K562 (cell line): ENCODE measurements around the gene TNPO2. TPM values are rescaled to one million over a fixed set of nuclear protein-coding genes. Genes with fewer than 3 reads are reported as not detected.

ENCODE experiments used
- ATAC-seq: fragments of 200-7000 bp; cut with Tn5 transposase; 3 replicates; pipeline ENCODE4 v1.9.1; 2020; ENCODE audit warnings: moderate library complexity
- BruUV-seq: library from RNA; stranded (reverse); fragments of 400-500 nt; replicated peaks from 2 replicates; lab custom pipeline; 2021; lab: Mats Ljungman, UMichigan
- CTCF ChIA-PET: fragments of 300-600 bp; formaldehyde crosslinking; extraction: SDS; loops from one replicate; lab custom pipeline; 2021; ENCODE audit warnings: low intra/inter-chr PET ratio; lab: Yijun Ruan, JAX
- POLR2A ChIA-PET: fragments of 300-600, 350-650 bp; sonication (Branson Sonifier 250); formaldehyde crosslinking; extraction: SDS; loops from one replicate; lab custom pipeline; 2021; ENCODE audit warnings: antibody characterized with exemption, inconsistent platforms; lab: Yijun Ruan, JAX
- DNase-seq, 4 experiments: peaks; one replicate each; pipeline versions ENCODE4 v3.0.0 to v3.0.0-alpha.2; 2011 to 2018; ENCODE audit warnings: low spot score in 3 of 4, mixed read lengths in 3 of 4; ENCODE audit errors: extremely low read depth in 1 of 4
- FAIRE-seq: peaks from 2 replicates; lab custom pipeline; 2011; peaks lifted over from hg19 to GRCh38; lab: Jason Lieb, UNC
- H2AFZ ChIP-seq: 2 replicates; pipeline ENCODE4 v1.6.0; 2011; ENCODE audit warnings: low read depth, low read length, control low read depth, inconsistent platforms
- H3K27ac ChIP-seq: fragments of 200-600 bp; 3 replicates; pipeline ENCODE4 v1.8.0; 2011; ENCODE audit warnings: low read depth, mild to moderate bottlenecking, control low read depth, inconsistent platforms, low read length, moderate library complexity, mixed read lengths; ENCODE audit errors: extremely low read depth
- H3K27me3 ChIP-seq, 2 experiments: fragments of 300-600 bp in 1 of 2; 2 replicates in 1 of 2; 3 replicates in 1 of 2; pipeline versions ENCODE4 v1.6.0 to v1.8.0; 2011; ENCODE audit warnings: inconsistent platforms in 2 of 2, low read length in 2 of 2, mild to moderate bottlenecking in 1 of 2, mixed read lengths in 1 of 2, moderate library complexity in 1 of 2; ENCODE audit not compliant: control insufficient read depth in 2 of 2, insufficient read depth in 2 of 2
- H3K36me3 ChIP-seq: fragments of 300-600 bp; 3 replicates; pipeline ENCODE4 v1.8.0; 2011; ENCODE audit warnings: mild to moderate bottlenecking, low read length, inconsistent platforms; ENCODE audit not compliant: control insufficient read depth, insufficient read depth
- H3K4me1 ChIP-seq, 2 experiments: fragments of 200-600 bp in 1 of 2; replicated peaks in 1 of 2; 2 replicates in 1 of 2; 3 replicates in 1 of 2; pipeline versions ENCODE4 v1.5.1 to v1.8.0; 2011; ENCODE audit warnings: inconsistent platforms in 2 of 2, low read length in 2 of 2, mild to moderate bottlenecking in 1 of 2, mixed read lengths in 1 of 2, moderate library complexity in 1 of 2; ENCODE audit not compliant: control insufficient read depth in 2 of 2, insufficient read depth in 2 of 2
- H3K4me2 ChIP-seq: 2 replicates; pipeline ENCODE4 v1.6.1; 2011; ENCODE audit warnings: low read length, control low read depth, inconsistent platforms, mixed read lengths; ENCODE audit not compliant: insufficient read depth
- H3K4me3 ChIP-seq: fragments of 200-600 bp; sonication (generic), shearing (Covaris generic); 2 replicates; pipeline ENCODE4 v1.5.1; 2016; ENCODE audit warnings: control low read depth, inconsistent platforms
- H3K79me2 ChIP-seq: fragments of 200-600 bp; 3 replicates; pipeline ENCODE4 v1.8.0; 2011; ENCODE audit warnings: low read length, inconsistent platforms; ENCODE audit not compliant: control insufficient read depth, insufficient read depth
- H3K9ac ChIP-seq, 2 experiments: 2 replicates each; pipeline versions ENCODE4 v1.6.0 to v1.6.1; 2011; ENCODE audit warnings: low read depth in 2 of 2, low read length in 2 of 2, control low read depth in 1 of 2, inconsistent platforms in 1 of 2, mild to moderate bottlenecking in 1 of 2, mixed read lengths in 1 of 2; ENCODE audit not compliant: insufficient read depth in 1 of 2
- H3K9me1 ChIP-seq: one replicate; pipeline ENCODE4 v1.6.0; 2011; ENCODE audit warnings: inconsistent platforms, mild to moderate bottlenecking, low read length, moderate library complexity; ENCODE audit not compliant: control insufficient read depth, insufficient read depth
- H3K9me3 ChIP-seq: replicated peaks from 2 replicates; pipeline ENCODE4 v1.5.1; 2011; ENCODE audit warnings: low read depth, low read length, inconsistent platforms; ENCODE audit not compliant: control insufficient read depth, insufficient read depth
- H4K20me1 ChIP-seq: replicated peaks from 2 replicates; pipeline ENCODE4 v1.6.1; 2011; ENCODE audit warnings: low read length, inconsistent platforms, mixed read lengths; ENCODE audit not compliant: control insufficient read depth, insufficient read depth
- BDP1 ChIP-seq: IDR thresholded peaks from 3 replicates; pipeline ENCODE4 v1.6.1; 2011; ENCODE audit not compliant: insufficient read length, insufficient read depth
- CEBPB ChIP-seq: fragments of 450-650 bp; IDR thresholded peaks from 2 replicates; pipeline ENCODE4 v1.6.1; 2016; ENCODE audit warnings: missing genetic modification characterization, missing compliant biosample characterization
- CXXC5 ChIP-seq: fragments of 250-450 bp; sonication (Bioruptor Pico); IDR thresholded peaks from 2 replicates; pipeline ENCODE4 v1.8.0; 2022; ENCODE audit warnings: inconsistent platforms, mild to moderate bottlenecking, moderate library complexity
- DDX20 ChIP-seq: fragments of 450-650 bp; IDR thresholded peaks from 2 replicates; pipeline ENCODE4 v1.6.1; 2016; ENCODE audit warnings: missing genetic modification characterization, low read depth, mild to moderate bottlenecking, missing compliant biosample characterization, moderate library complexity
- ETV1 ChIP-seq: fragments of 450-650 bp; conservative IDR thresholded peaks from 2 replicates; pipeline ENCODE4 v1.6.1; 2016; ENCODE audit warnings: missing genetic modification characterization, control low read depth, low read depth, missing compliant biosample characterization
- HMG20B ChIP-seq: fragments of 250-450 bp; sonication (Bioruptor Pico); IDR thresholded peaks from 2 replicates; pipeline ENCODE4 v1.5.0; 2021; ENCODE audit warnings: mild to moderate bottlenecking
- MAFF ChIP-seq: IDR thresholded peaks from 2 replicates; pipeline ENCODE4 v1.6.1; 2012; ENCODE audit warnings: low read length, improper control_type of control experiment
- MCM5 ChIP-seq: fragments of 450-650 bp; IDR thresholded peaks from 2 replicates; pipeline ENCODE4 v1.6.1; 2016; ENCODE audit warnings: low read depth
- NCOA1 ChIP-seq: fragments of 450-650 bp; IDR thresholded peaks from 2 replicates; pipeline ENCODE4 v1.6.1; 2016; ENCODE audit warnings: low read depth
- PCBP2 ChIP-seq: fragments of 200-400 bp; formaldehyde crosslinking; IDR thresholded peaks from 2 replicates; pipeline ENCODE4 v1.6.1; 2018; ENCODE audit warnings: low read length, low read depth, mild to moderate bottlenecking, moderate library complexity; ENCODE audit not compliant: poor library complexity, severe bottlenecking
- POLR2AphosphoS2 ChIP-seq: IDR thresholded peaks from 2 replicates; pipeline ENCODE4 v1.6.1; 2012; ENCODE audit warnings: low read length, improper control_type of control experiment
- PRMT5 ChIP-seq: sonication (generic); formaldehyde crosslinking; IDR thresholded peaks from 2 replicates; pipeline ENCODE4 v1.5.0; 2020; ENCODE audit warnings: missing genetic modification reagents
- SP1 ChIP-seq: sonication (generic); formaldehyde crosslinking; IDR thresholded peaks from 2 replicates; pipeline ENCODE4 v1.8.1; 2022; ENCODE audit warnings: mild to moderate bottlenecking, missing genetic modification reagents
- TAL1 ChIP-seq: fragments of 450-650 bp; IDR thresholded peaks from 2 replicates; pipeline ENCODE4 v1.6.1; 2016; ENCODE audit warnings: mild to moderate bottlenecking
- TRIM25 ChIP-seq: fragments of 450-650 bp; IDR thresholded peaks from 2 replicates; pipeline ENCODE4 v1.7.0; 2016; ENCODE audit warnings: borderline replicate concordance
- ZBTB1 ChIP-seq: sonication (generic); formaldehyde crosslinking; IDR thresholded peaks from 2 replicates; pipeline ENCODE4 v1.8.1; 2023; ENCODE audit warnings: missing genetic modification reagents, low read depth, mild to moderate bottlenecking, borderline replicate concordance
- ZNF384 ChIP-seq: IDR thresholded peaks from 2 replicates; pipeline ENCODE4 v1.6.1; 2012; ENCODE audit warnings: low read depth, low read length, improper control_type of control experiment
- ZNF512 ChIP-seq: IDR thresholded peaks from 2 replicates; pipeline ENCODE4 v1.6.1; 2016; ENCODE audit warnings: missing genetic modification characterization, missing compliant biosample characterization
- ZNF707 ChIP-seq: fragments of 250-450 bp; sonication (Bioruptor Pico); conservative IDR thresholded peaks from 2 replicates; pipeline ENCODE4 v1.8.0; 2022; ENCODE audit warnings: inconsistent platforms, mild to moderate bottlenecking, moderate library complexity
- WGBS: fragments of 100-300 bp; shearing (Covaris generic); methylation state at CpG from one replicate; pipeline ENCODE4 v1.1.6; 2016; ENCODE audit warnings: low coverage, mixed read lengths; ENCODE audit not compliant: insufficient coverage; ENCODE audit errors: missing lambda C conversion rate; 5-methylcytosine and 5-hydroxymethylcytosine counted together
- in situ Hi-C: fragments of 300-500 bp; cut with MboI; formaldehyde crosslinking; loops from 4 replicates; pipeline ENCODE4 v1.15.0; 2018; ENCODE audit warnings: inconsistent platforms, mixed read lengths
- intact Hi-C: fragments of 100-400 bp; cut with micrococcal nuclease; formaldehyde crosslinking; loops from 2 replicates; pipeline ENCODE4 v1.14.2; 2022
- polyA plus RNA-seq, 8 experiments: library from polyadenylated mRNA; depleted of rRNA in 4 of 8; stranded (reverse) in 5 of 8; unstranded in 3 of 8; fragments of >200 nt; fragmentation: Nextera tagmentation in 2 of 8; fragmentation: Illumina TruSeq in 1 of 8; extraction: Ambion mirVana in 2 of 8; extraction: Trizol in 1 of 8; gene quantifications; 2 replicates each; pipeline versions ENCODE4 v1.2.1 to v1.2.3, GENCODE V29; 2011 to 2014; ENCODE audit warnings: inconsistent platforms in 1 of 8, missing spikeins in 1 of 8
- total RNA-seq, 7 experiments: library from RNA; depleted of rRNA in 6 of 7; stranded (reverse); fragments of >200 nt in 6 of 7; fragmentation: Illumina TruSeq in 2 of 7; extraction: Trizol in 2 of 7; gene quantifications; 2 replicates each; pipeline versions ENCODE4 v1.2.1 to v1.2.3, GENCODE V29; 2011 to 2021; ENCODE audit warnings: low replicate concordance in 1 of 7

TNPO2 gene
- total and polyA plus RNA-seq, 9 of the 15 experiments (the other 6 are each of a cell fraction or from before 2014, with no cell fraction given): 6.0 to 126 (median 53.8) TPM

- Histone ChIP-seq H3K4me2 (peak overlapping the region; percentile 92), H2AFZ (peak overlapping the region; percentile 78), H3K27me3 (no peaks in the 10 kb centered on the region), H3K4me3 (peak overlapping the region; percentile 82), H3K4me1 (peaks cover 10 to 44% of the 10 kb centered on the region in 2 experiments; a peak in 3 of 5 replicates), H4K20me1 (peaks cover 17% of the 10 kb centered on the region; the same call in 1 of the 2 replicates), H3K9ac (peak overlapping the region; percentile 89 to 99), H3K36me3 (peaks cover 32% of the 10 kb centered on the region), H3K27ac (peak overlapping the region; percentile 87), H3K9me3 (no peaks in the 10 kb centered on the region), H3K79me2 (peaks cover 65% of the 10 kb centered on the region), H3K9me1 (peaks cover 3% of the 10 kb centered on the region)
- POLR2A ChIA-PET: interaction anchor here (0.5 to 4.4 kb wide), 21 partner anchors 10 to 1361 kb away, joined by 3 to 50 read pairs (median 3); partner anchors contain the start of genes DHPS, GCDH, GET3 and JUNB
- in situ Hi-C loops (no loop called here), intact Hi-C loops (loop anchor here (1.0 kb wide), 1 partner anchor 11 kb away; no protein-coding TSS in a partner anchor)
- FAIRE-seq: peak; percentile 98
- TSS peak; percentile 97 for BruUV-seq
- CTCF ChIA-PET: no interaction called here
- peak; percentile 83 for ATAC-seq
- WGBS: under 1% methylated on average over 30 of the region's 32 CpGs
- peak; percentile 88 to 100 (median 94) for DNase-seq
- peak; percentile 91 for TF ChIP-seq CXXC5 (CRISPR knock-in tag)
- no peak for TF ChIP-seq ZNF512
- TF ChIP-seq NCOA1: no peak
- TF ChIP-seq ZBTB1 (CRISPR knock-in tag): no peak
- TF ChIP-seq MAFF: peak; percentile 38
- no peak for TF ChIP-seq MCM5
- no peak for TF ChIP-seq HMG20B (CRISPR knock-in tag)
- TF ChIP-seq BDP1: no peak
- no peak for TF ChIP-seq DDX20 (tag)
- TF ChIP-seq PCBP2: no peak
- TF ChIP-seq TAL1: no peak
- TF ChIP-seq ETV1 (tag): peak; percentile 90
- TF ChIP-seq PRMT5: no peak
- peak; percentile 85 for TF ChIP-seq CEBPB
- TF ChIP-seq ZNF707 (CRISPR knock-in tag): no peak
- TF ChIP-seq ZNF384: peak; percentile 99
- TF ChIP-seq TRIM25: no peak
- no peak for TF ChIP-seq POLR2AphosphoS2
- peak; percentile 74; the same call in 1 of the 2 replicates for TF ChIP-seq SP1 (CRISPR knock-in tag)
Measured at GRCh38 chr19:12722566-12723380, 959 bp downstream of the TNPO2 start.
